Ecto neural progenitor cell (in vitro differentiated cells): ENCODE results near the gene DNAJA4.
A peak's percentile ranks its signal among the peaks of the same experiment; 100 is the strongest.

Experiments
- DNase-seq: peaks from one replicate; pipeline ENCODE4 v3.0.0-alpha.2; 2018; ENCODE audit warnings: low spot score

Gene DNAJA4

DNA sequence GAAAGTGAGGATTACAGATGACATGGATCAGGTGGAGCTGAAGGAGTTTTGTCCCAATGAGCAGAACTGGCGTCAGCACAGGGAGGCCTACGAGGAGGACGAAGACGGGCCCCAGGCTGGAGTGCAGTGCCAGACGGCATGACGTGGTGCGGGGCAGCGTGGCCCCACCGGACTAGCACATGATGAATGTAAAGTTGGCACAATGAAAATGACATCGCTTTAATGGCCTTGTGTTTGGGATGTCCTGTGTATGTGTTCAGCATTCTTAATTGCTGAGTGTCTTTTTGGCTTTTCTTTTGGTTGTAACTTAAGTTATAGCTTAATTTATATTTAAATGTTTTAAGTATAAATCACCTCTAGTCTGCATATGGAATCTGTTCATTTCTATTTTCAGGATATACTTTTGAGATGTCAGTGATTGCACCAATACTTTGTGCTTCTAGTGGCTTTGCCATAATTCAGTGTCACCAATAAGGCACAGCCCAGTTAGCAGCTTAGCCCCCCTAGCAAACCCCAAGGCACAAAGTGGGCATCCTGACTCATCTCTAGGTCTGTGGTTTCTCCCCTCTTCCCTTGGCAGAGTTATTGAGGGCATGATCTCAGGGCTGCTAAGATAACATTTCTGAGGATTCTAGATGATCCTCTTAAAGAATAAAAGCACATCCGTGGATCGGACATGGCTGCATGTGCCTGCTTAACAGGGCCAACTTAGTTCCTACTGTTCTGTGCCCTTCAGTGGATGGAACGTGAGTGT, 16.1 kb downstream of the DNAJA4 start:
- DNase-seq = no peak

DNA sequence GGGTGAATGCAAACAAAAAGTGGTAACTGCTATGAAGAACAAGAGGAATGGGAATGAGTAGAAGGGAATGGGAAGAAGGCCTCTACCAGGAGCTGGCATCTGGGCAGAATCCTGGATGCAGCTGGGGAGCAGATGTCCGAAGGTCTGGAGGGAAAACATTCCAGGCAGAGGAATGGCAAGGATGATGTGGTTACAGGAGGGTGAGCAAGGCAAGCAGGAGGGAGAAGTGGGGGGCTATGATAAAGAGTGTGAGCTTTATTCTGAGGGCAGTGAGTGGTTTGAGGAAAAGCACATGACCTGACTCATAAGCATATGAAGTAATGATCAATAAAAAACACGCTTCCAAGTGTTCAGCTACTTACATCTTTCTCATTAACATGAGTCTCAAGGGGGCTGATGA, 18.0 kb downstream of the DNAJA4 start:
- DNase-seq = no peak

DNA sequence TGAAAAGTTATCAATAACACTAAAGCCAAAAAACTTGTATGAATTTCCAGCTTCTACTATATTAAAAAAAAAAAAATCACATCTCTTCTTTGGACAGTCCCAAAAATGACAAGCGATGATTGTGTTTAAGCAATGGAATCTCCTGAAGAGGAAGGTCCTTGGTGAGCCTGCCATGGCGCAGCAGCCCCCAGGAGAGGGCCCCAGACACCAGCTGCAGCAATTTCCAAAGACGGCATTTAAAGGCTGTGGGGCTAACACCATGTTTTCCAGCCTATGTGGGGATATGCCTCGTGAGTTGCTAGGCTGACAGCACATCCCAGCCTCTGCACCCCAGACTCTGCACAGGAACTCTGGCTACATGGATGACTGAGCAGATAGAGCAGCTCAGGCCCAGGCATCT, 20.4 kb downstream of the DNAJA4 start:
- no peak for DNase-seq

DNA sequence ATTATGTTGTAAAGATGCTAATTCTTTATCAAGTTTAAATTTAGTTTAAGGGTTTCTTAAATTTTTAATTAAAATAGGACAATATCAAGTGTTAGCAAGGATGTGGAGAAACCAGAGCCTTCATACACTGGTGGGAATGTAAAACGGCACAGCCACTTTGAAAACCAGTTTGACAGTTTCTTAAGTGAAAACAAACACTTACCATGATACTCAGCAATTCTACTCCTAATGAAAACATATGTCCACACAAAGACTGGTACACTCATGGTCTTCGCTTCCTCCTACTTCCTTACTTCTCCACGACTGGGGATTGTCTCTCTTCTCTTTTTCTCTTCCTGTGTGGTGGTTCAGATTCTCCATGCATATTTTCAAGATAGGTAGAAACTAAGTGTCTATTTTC, 25.9 kb downstream of the DNAJA4 start:
- DNase-seq = no peak

DNA sequence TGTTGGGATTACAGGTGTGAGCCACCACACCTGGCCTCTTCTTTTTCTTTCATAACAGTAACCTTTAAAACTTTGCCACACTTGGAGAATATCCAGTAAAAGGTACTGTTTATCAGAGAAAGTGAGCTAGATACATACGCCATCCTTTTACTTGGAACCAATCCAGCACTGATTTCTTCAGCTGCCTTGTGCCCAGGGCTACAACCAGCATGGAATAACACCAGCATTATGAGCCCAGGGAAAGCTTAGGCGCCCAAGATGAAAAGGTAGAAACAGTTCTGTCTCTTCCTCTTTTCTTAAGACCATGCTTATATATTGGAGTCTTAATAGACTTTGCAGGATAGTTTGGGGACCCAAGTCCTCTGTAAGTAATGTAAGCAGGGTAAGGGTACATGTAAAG, 26.7 kb downstream of the DNAJA4 start:
- no peak for DNase-seq

DNA sequence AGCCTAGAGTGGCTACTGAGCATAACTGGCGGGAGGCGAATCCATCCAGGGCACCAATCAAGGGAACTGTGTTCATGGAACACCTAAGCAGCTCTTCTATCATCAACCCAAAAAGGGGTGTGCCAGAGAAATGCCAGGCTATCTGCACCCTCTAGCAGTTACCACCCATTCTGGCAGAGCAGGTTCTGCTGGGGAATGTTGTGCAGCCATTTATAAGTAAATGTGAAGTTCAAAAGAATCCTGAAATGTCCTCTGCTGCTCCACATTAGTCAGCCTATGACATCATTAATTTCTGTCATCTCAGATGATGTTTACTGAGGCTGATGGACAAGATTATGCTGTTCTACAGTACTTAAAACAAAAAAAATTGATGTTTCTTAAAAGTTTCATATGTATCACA, 27.3 kb downstream of the DNAJA4 start:
- no peak for DNase-seq

DNA sequence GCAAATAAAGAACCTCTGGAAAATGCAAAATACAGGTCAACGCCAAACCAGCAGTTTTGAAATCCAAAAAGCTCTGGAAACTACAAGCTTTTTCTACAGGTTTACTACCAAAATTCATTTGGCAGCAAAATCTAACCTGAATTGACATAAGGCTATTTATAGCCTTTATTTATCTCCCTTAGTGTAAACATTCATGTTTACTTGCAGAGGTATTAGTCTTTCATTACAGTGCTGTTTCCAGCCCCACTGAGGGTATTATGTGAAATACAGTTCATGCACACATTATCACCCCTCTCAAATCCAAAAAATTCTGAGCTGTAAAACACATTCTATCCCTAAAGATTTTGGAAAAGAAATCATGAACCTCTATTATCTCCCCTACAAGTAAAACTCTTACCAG, 27.9 kb downstream of the DNAJA4 start:
- no peak for DNase-seq

DNA sequence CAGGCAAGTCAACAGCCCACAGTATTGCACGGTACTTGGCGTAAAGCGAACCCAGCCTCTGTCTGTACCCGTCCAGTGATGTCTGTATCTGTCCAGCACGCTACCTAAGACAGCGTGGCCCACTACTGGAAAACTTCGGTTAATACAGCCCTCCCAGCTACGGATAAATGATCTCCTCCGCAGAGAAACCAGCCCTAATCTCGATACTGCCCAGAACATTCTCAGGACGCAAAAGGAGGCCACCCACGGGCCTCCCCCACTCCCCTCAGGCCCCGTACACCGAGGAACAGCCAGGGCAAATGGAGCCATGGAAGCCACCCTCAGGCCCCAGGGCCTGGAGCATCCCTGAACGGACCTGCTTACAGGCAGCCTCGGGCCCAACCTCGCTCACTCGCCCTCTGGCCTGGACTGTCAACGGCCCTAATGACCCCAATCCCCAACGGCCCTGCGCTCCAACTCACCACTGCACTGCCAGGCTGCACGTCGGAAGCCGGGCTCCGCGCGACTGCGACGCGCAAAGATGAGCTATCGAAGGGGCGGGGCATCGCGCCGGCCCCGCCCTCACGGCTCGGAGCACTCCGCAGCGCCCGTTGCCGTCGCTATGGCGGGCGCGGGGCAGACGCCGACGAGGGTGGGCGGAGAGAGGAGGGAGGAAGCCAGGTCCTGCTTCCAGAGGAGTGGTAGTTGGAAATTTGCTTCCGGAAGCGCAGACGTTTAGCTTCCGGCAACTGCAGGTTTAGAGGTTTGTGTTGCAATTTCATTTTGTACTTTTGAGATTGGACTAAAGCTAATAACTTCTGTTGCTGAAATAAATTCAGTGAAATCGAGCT, 35.0 kb downstream of the DNAJA4 start, which contains the start of gene SKIC8:
SKIC8 (minus strand) TSS at position 509 of the 830 bp plus-strand sequence. CDS start 3,923 bp downstream, outside the sequence.
- DNase-seq = peak; percentile 94

DNA sequence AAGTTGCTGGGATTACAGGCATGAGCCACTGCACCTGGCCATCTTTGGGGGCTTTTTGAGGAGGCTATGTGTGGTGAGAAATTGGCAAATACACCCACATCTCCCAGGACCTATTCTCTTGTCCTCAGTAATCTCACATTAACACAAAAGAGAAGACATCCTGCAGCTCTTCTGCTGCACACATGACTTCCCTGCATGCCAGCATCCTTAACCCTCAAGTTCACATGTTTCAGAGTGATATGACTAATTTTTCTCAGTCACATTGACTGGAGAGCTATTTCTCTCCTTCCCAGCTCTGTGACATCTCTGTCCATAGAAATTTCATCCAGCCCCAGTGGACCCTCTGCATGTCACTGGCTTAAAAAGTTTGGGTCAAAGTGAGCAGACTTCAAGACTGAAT, 37.0 kb downstream of the DNAJA4 start:
- DNase-seq = no peak

DNA sequence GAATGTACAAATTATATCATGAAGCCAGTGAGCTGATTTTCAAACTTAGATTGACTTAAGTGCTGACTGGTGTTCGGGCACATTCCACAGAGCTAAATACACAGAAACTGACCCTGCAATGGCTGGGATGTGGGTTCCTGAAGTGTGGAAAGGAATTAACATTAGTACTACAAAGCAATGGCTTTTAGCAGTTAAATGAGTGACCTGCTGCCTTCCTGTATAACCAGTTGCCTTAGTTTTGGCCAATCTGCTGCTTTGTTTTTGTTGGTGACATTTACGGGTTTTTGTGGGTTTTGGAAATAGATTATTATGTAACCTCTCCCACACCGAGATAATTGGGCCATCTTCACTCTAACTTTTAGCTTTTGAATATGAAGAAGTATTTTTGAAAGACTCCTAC, 37.5 kb downstream of the DNAJA4 start:
- no peak for DNase-seq

DNA sequence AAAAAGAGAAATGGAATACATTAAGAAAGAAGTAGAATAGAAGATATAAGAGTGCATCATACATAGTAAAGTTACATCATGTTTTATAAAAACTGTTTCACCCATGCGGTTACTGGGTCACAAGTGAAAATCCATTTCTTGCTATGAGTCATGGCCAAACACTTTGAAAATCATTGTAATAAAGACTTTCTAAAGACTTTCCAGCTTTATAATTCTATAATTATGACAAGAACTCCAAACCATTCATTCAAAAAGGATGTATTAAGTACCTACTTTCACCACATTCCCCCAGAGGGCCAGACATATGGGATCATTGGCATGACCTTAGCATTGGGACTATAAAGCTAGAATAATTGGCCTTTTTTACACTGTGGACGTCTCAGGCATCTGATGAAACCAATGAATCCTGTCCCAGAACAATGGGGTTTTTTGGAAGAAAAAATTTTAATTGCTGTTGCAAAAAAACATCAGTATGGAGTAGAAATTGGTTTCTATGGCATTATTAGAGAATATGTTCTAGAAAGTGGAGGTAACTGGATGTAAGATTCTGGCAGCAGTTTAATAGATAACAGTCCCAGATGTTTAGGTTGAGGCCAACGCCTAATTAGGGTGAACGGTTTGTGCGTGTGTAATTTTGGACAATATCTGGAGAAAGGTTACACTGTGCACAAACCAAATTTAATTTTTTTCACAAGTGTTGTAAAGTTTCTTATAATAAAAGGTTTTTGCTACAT, 38.4 kb downstream of the DNAJA4 start:
- no peak for DNase-seq

DNA sequence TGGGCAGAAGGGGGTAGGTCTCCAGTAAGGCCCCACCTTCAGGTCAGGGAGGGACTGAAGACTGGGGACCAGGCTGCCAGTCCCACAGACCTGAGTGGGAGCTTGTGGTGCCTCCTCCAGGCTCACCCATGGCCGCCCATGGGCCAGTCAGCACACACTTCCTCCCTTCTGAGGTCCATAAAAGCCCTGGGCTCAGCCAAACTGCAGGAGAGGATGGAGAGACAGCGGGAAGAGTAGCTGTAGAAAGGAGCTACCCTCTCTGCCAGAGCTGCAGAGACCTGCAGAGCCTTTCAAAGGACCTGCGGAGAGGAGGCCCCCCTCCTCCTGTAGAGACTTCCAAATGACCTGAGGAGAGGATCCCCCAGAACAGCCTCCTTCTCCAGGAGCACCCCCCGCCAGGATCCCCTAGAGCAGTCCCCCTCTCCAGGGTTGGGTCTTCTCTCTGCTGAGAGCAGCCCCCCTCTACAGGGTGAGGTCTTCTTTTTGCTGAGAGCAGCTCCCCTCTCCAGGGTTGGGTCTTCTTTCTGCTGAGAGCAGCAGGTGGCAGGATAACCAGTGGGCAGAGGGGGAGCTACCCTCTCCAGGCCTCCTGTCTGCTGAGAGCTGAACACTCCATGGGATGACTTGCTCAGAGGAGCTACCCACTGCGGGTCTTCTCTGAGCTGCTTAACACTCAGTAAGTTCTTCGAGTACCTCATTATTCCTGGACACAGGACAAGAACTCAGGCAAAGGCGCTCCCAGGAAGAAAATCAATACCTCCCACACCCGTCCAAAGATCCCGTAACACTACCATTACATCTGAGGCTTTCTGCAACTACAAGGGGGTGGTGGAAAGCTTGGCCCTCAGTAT, 40.1 kb downstream of the DNAJA4 start:
- no peak for DNase-seq

DNA sequence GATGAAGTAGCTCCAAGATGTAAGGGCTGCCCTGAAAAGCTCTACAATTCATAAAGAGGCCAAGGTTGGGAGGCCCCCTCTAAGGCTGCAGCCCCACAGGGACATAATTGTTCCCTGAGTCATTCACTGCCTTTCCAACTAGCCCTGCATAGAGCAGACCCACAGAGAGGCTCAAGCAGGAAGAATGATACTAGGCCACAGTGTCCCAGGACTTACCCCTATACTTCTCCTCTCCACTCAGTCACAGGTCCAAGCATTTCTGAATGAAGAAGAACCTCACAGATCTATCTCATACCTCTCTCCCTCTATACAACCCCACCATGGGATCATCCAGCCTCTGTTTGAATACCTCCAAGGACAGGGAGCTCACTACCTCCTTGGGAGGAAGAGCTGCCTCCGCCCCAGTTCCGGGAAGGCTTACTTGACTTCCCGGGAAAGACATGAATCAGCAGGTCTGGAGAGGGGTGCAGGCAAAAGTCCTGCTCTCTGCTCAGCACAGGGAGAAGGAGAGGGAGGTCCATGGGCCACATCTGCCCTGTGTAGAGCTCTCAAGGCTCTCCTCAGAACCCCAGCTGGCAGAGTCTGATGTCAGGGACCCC, 41.9 kb downstream of the DNAJA4 start:
- no peak for DNase-seq

DNA sequence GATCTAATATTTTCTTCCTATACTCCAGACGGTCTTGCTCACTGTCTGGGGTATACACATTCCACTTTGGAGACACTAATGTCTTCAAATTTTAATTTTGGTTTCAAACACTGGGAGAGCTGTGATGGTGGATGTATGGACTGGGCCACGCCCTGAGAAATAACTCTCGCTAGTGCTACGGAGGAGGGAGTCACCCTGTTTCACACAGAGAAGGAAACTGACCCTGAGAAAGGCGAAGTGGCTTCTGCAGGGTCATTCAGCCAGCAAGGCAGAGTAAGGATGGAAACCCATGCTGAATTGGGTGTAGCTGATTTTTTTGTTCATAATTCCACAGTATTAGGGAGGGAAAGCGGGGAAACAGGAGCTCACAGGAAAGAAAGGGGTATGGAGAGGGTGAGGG, 43.6 kb downstream of the DNAJA4 start:
- no peak for DNase-seq

DNA sequence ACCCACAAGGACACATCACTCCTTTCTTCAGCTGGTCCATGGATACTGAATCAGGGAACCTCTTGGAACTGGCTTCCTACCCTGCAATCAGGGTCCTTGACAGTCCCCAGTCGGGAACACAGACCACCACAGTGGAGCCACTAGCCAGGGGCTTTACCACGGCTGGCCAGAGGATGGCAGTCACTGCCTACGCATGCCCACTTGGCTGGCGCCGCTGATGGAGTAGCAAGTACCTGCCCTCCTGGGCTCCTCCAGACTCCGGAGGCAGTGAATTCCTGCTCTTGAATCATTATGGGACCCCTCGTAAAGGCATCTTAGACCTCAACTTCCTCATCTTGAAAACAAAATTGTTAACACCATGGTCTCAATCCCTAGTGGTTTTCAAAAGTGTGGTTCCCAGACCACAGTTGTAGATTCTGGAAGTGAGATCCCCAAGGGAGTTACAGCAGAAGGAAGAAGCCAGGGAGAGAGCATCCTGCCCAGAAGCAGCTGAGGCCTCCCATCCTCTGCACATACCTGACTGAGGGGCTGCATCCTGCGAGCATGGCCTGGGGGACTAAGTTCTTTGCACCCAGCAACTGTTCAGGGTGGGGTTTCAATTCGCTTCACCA, 44.2 kb downstream of the DNAJA4 start:
- peak; percentile 93 for DNase-seq

DNA sequence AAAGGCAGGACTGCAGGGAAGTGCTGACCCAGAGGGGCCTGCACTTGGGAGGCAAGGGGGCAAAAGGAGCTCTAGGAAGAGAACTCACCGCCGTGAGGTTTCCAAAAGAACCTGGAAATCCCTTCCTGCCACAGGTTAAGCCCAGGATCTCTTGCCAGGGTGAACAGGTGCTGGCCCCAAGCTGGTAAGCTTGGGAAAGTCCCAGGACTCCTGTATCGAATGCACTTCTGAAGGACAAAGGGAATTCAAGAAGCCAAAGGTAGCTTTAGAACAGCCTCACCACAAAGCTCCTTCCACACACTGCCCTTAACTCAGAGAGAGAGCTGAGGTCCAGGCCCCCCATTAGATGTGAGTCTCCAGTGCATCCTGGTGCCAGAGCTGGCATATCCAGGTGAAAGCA, 46.9 kb downstream of the DNAJA4 start:
- DNase-seq = no peak

DNA sequence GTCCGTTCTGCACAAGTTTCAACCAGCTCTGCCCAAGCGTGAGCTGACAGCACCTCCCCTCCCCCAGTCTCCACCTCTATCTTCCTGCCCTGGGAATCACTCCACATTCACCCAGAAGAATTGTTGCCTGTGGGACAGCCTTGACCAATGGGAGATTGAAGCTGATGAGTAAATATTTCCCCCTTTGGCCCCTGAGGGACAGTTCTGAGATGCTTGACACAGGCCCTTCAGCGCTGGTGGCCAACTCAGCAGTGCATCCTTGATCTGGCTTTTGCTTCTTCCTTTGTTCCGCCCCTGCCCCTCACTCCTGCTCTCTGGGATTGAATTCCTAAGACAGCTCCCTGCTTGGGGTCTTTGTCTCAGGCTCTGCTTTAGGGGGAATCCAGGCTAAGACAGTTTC, 48.2 kb downstream of the DNAJA4 start:
- DNase-seq = peak; percentile 67

DNA sequence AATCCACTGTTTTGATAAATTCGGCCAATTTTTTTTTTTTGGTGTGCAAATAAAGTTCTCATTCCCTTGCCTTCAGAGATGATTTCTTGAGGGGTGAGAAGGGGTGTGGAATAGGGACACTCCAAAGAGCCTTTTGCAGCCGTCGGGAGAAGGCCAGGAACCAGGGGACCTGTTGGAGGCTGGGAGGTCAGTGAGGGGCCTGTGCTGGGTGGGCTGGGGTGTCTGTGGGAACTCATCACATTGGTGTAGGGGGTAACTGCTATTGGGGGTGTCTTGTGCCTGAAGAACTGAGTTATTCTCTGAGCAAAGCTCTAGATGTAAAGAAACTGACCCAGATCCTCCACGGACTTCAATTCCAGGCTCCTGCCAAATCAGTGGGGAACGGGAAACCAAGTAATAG, 48.6 kb downstream of the DNAJA4 start:
- DNase-seq = no peak

DNA sequence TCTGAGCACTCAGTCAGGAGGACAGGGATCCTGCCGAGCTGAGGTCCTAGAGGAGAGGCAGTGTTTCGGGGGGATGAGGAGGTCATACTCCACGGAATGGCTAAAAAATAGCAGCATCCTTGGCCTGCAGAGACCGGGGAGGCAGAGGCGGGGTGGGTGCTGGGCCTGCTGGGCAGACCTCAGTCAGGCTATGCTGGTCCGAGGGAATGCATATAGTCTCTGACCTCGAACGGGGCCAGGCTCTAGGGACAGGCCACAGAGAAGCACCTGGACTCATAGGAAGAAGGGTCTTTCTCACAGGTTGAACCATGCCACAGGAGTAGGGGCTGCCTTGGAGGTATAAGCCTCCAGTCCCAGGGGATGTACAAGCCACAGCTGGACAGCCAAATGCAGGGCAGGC, 49.0 kb downstream of the DNAJA4 start:
- no peak for DNase-seq

DNA sequence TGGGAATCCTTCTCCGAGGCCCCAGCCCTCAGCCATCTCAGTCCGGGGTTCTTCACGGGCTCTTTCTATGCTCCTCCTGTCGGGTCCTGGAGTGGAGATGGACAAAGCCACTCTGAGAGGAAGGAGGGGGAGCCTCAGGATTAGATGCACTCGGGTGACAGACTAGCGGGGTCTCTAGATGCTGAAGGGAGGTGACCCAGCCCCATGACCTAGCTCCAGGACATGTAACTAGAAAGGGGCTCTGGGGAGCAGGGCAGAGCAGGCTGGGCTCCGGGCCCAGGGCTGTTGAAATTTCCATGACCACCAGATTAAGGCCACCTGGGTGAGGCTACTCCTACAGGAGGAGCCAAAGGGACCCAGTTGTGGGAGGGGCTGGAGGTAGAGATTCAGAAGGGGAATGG, 49.8 kb downstream of the DNAJA4 start:
- DNase-seq = no peak

DNA sequence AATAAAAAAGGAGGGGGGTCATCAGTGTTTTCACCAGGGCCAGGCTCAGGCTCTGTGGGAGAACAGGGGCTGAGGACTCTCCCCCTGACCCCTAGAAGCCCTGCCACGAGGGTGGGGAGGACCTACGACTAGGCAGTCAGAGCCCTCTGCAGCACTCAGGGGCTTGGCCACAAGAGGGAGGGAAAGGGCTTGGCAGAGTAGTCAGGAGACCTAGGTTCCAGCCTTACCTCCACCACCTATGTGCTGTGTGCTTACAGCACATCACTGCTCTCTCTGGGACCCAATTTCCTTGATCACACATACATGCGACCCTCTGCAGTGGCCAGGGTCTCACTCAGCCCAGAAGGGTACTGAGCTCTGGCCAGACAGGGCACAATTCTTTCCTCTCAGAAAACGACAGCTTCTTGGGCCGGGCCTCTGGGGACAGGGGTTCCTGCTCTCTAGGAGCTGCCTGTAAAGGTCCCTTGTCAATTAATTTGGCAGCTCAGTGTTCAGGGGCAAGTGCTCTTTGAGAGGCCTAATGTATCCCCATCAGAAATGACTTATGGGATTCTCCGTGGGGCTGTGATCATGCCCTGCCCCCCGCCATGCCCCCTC, 51.4 kb downstream of the DNAJA4 start:
- DNase-seq = peak; percentile 71
